ENCODE measurements around the gene GPR158. TPM values are rescaled to one million over a fixed set of nuclear protein-coding genes. Genes with fewer than 3 reads are reported as not detected.

The GPR158 gene
- total RNA-seq, 1 donor from 2014 or later = 0.10 TPM

DNA sequence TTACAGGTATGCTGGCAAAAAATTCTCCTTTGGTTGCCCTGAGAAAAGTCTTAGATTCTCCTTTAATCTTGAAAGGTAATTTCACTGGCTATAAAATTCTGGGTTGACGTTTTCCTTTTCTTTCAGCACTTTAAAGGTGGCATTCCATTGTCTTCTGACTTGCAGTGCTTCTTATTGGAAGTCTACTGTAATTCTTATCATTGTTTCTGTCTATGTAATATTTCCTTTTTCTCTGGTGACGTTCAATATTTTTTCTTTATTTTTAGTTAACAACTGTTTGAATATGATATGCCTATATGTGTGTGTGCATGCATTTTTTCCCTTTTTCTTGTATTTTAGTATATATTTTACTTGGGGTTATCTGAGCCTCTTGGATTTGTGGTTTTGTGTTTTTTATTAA is 111.0 kb downstream of the GPR158 start:
- H3K4me3 Mint-ChIP-seq (ENCODE audit: low read depth) = no peak overlapping the region
- DNase-seq (ENCODE audit: low spot score, unreplicated experiment) = no peak

GRCh38 chr10:25288181-25288580 is 113.4 kb downstream of the GPR158 start:
- TF ChIP-seq CTCF (IDR thresholded peaks at IDR 0.05; ENCODE audit: unreplicated experiment) = no peak
- H3K27ac Mint-ChIP-seq = no peak overlapping the region
- peaks cover 3% of the 10 kb centered on the region for H3K4me1 Mint-ChIP-seq (ENCODE audit: low read depth)
- H3K9me3 Mint-ChIP-seq (ENCODE audit: low read depth) = peaks cover 26% of the 10 kb centered on the region
- H3K4me3 Mint-ChIP-seq (ENCODE audit: low read depth) = no peak overlapping the region
- H3K27me3 Mint-ChIP-seq = no peaks in the 10 kb centered on the region
- H3K36me3 Mint-ChIP-seq (ENCODE audit: insufficient read depth) = no peaks in the 10 kb centered on the region
- no peak for DNase-seq (ENCODE audit: low spot score, unreplicated experiment)

More for the DNA sequence above, 111.0 kb downstream of the GPR158 start:
- H3K36me3 Mint-ChIP-seq (ENCODE audit: insufficient read depth) = no peaks in the 10 kb centered on the region
- H3K9me3 Mint-ChIP-seq (ENCODE audit: low read depth) = peaks cover 26% of the 10 kb centered on the region
- H3K27ac Mint-ChIP-seq = no peak overlapping the region
- no peak for TF ChIP-seq CTCF (IDR thresholded peaks at IDR 0.05; ENCODE audit: unreplicated experiment)
- H3K27me3 Mint-ChIP-seq = no peaks in the 10 kb centered on the region
- peaks cover 3% of the 10 kb centered on the region for H3K4me1 Mint-ChIP-seq (ENCODE audit: low read depth)

GRCh38 chr10:25294032-25294926 is 119.5 kb downstream of the GPR158 start:
- Mint-ChIP-seq H3K36me3 (ENCODE audit: insufficient read depth) (no peaks in the 10 kb centered on the region), H3K9me3 (ENCODE audit: low read depth) (no peaks in the 10 kb centered on the region), H3K27me3 (no peaks in the 10 kb centered on the region), H3K27ac (no peak overlapping the region), H3K4me1 (ENCODE audit: low read depth) (peaks cover 3% of the 10 kb centered on the region), H3K4me3 (ENCODE audit: low read depth) (no peak overlapping the region)
- TF ChIP-seq CTCF (IDR thresholded peaks at IDR 0.05; ENCODE audit: unreplicated experiment) = no peak
- DNase-seq (ENCODE audit: low spot score, unreplicated experiment) = no peak

- no peak overlapping the region for H3K27ac Mint-ChIP-seq
- DNase-seq (ENCODE audit: low spot score, unreplicated experiment) = no peak
- peaks cover 6% of the 10 kb centered on the region for H3K4me1 Mint-ChIP-seq (ENCODE audit: low read depth)
These were observed 121.5 kb downstream of the GPR158 start for GRCh38 chr10:25296324-25296723.

DNA sequence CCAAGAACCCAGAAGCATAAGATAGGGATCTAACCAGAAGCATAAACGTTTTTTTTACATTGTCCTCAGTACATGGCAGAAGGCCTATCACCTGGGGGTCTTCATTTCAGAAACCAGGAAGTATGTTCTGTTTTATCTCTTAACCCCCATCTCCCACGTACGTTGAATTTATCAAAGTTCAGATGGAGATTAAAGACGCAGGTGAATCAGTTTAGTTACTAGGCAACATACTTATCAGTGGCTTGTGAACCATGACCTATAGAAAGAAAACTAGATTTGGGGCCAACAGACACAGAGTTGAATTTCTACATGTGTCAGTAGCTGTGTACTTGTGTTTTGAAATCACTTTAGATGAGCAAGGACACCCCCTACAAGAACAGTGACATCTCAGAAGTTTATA is 122.7 kb downstream of the GPR158 start:
- no peaks in the 10 kb centered on the region for H3K36me3 Mint-ChIP-seq (ENCODE audit: insufficient read depth)
- peaks cover 3% of the 10 kb centered on the region for H3K27me3 Mint-ChIP-seq
- no peak for TF ChIP-seq CTCF (IDR thresholded peaks at IDR 0.05; ENCODE audit: unreplicated experiment)
- DNase-seq (ENCODE audit: low spot score, unreplicated experiment) = no peak
- H3K27ac Mint-ChIP-seq = no peak overlapping the region
- H3K9me3 Mint-ChIP-seq (ENCODE audit: low read depth) = no peaks in the 10 kb centered on the region
- H3K4me3 Mint-ChIP-seq (ENCODE audit: low read depth) = no peak overlapping the region
- H3K4me1 Mint-ChIP-seq (ENCODE audit: low read depth) = peaks cover 6% of the 10 kb centered on the region

More at GRCh38 chr10:25296324-25296723, 121.5 kb downstream of the GPR158 start:
- no peaks in the 10 kb centered on the region for H3K36me3 Mint-ChIP-seq (ENCODE audit: insufficient read depth)
- no peak for TF ChIP-seq CTCF (IDR thresholded peaks at IDR 0.05; ENCODE audit: unreplicated experiment)
- H3K9me3 Mint-ChIP-seq (ENCODE audit: low read depth) = no peaks in the 10 kb centered on the region
- H3K27me3 Mint-ChIP-seq = peaks cover 3% of the 10 kb centered on the region
- H3K4me3 Mint-ChIP-seq (ENCODE audit: low read depth) = no peak overlapping the region

Data from progenitor cell of endocrine pancreas (in vitro differentiated cells).